ENCODE measurements around the gene EML6. TPM values are rescaled to one million over a fixed set of nuclear protein-coding genes. Genes with fewer than 3 reads are reported as not detected.

The EML6 gene
- total and polyA plus RNA-seq, 2 of the 8 experiments (the other 6 are each of a cell fraction or from before 2014, with no cell fraction given): 1.2 to 1.6 TPM

- TF ChIP-seq EZH2 (IDR thresholded peaks at IDR 0.05; ENCODE audit: low read depth, low read length, severe bottlenecking): peak; percentile 62
- TF ChIP-seq ATF2 (IDR thresholded peaks at IDR 0.05; ENCODE audit: low read length): no peak
- no peak for TF ChIP-seq POLR2A (IDR thresholded peaks at IDR 0.05; ENCODE audit: control extremely low read depth in 1 of 2, low read depth in 2 of 2, low read length in 2 of 2)
- peak; percentile 48 for TF ChIP-seq KDM4A (IDR thresholded peaks at IDR 0.05; ENCODE audit: low read depth, low read length, severe bottlenecking)
- TF ChIP-seq SRF (IDR thresholded peaks at IDR 0.05; ENCODE audit: low read depth, low read length): no peak
- TF ChIP-seq KDM5A (IDR thresholded peaks at IDR 0.05; ENCODE audit: low read length): no peak
- TF ChIP-seq RNF2 (IDR thresholded peaks at IDR 0.05; ENCODE audit: borderline replicate concordance, low read depth, low read length, missing control alignments, poor library complexity, severe bottlenecking): peak; percentile 8
- TF ChIP-seq YY1 (IDR thresholded peaks at IDR 0.05; ENCODE audit: low read depth, low read length): peak; percentile 55; the same call in 1 of the 2 replicates
- no peak for TF ChIP-seq SP1 (IDR thresholded peaks at IDR 0.05; ENCODE audit: low read depth, low read length)
- peak in 1 of 2 experiments; percentile 2; a peak in 1 of 4 replicates for TF ChIP-seq RAD21 (IDR thresholded peaks at IDR 0.05 in 1 of 2, conservative IDR thresholded peaks at IDR 0.05 in 1 of 2; ENCODE audit: low read depth in 2 of 2, low read length in 2 of 2)
- TF ChIP-seq RXRA (IDR thresholded peaks at IDR 0.05; ENCODE audit: insufficient read depth, low read depth, low read length): no peak
- no peak for TF ChIP-seq KDM1A (IDR thresholded peaks at IDR 0.05; ENCODE audit: borderline replicate concordance, low read length)
- TF ChIP-seq JUND (IDR thresholded peaks at IDR 0.05; ENCODE audit: low read length): no peak
These were observed 1.3 kb downstream of the EML6 start (continued) for GRCh38 chr2:54724560-54725342.
